Measurements from ENCODE around the gene SMARCA4. TPM values are rescaled to one million over a fixed set of nuclear protein-coding genes. Genes with fewer than 3 reads are reported as not detected.

Gene SMARCA4
- 100 to 1,000 TPM; 105 to 116 (median 114) TPM for total RNA-seq (2021; fragmentation: NEBNext Ultra II Directional; extraction: Animal tissue kit (Norgen Biotek cat#: 25700))
- long read RNA-seq, partial matches to known transcripts = 48 of 56 reads
- long read RNA-seq, other reads (novel, unspliced or antisense) = 4 of 56 reads

GRCh38 chr19:10960314-10961072 is at the start of gene SMARCA4:
SMARCA4 (plus strand) TSS chr19:10961030; CDS start chr19:10984152, 23,122 bp downstream.
- no peak for TF ChIP-seq CTCF (IDR thresholded peaks at IDR 0.05)
- H3K9me3 Mint-ChIP-seq = no peaks in the 10 kb centered on the region
- H3K4me3 Mint-ChIP-seq = peak within 1 kb of the TSS; percentile 94
- H3K4me1 Mint-ChIP-seq (ENCODE audit: low read depth) = peaks cover 22% of the 10 kb centered on the region
- no peaks in the 10 kb centered on the region; the same call in 1 of the 2 replicates for H3K27me3 Mint-ChIP-seq (ENCODE audit: insufficient read depth)
- peak; percentile 92 for DNase-seq
- peak within 1 kb of the TSS; percentile 91 for H3K27ac Mint-ChIP-seq
- H3K36me3 Mint-ChIP-seq (ENCODE audit: low read depth) = peaks cover 5% of the 10 kb centered on the region; the same call in 1 of the 2 replicates

GRCh38 chr19:10911579-10912363 is 49.1 kb upstream of the SMARCA4 start:
- Mint-ChIP-seq H3K9me3 (no peaks in the 10 kb centered on the region), H3K4me1 (ENCODE audit: low read depth) (peaks cover 18% of the 10 kb centered on the region), H3K4me3 (no peak overlapping the region), H3K27me3 (ENCODE audit: insufficient read depth) (no peaks in the 10 kb centered on the region; the same call in 1 of the 2 replicates), H3K36me3 (ENCODE audit: low read depth) (peaks cover 5% of the 10 kb centered on the region; the same call in 1 of the 2 replicates), H3K27ac (no peak overlapping the region; the same call in 1 of the 2 replicates)
- DNase-seq = no peak
- no peak for TF ChIP-seq CTCF (IDR thresholded peaks at IDR 0.05)

GRCh38 chr19:10912619-10913018 is 48.2 kb upstream of the SMARCA4 start:
- Mint-ChIP-seq H3K4me1 (ENCODE audit: low read depth) (peaks cover 18% of the 10 kb centered on the region), H3K27me3 (ENCODE audit: insufficient read depth) (no peaks in the 10 kb centered on the region; the same call in 1 of the 2 replicates), H3K9me3 (no peaks in the 10 kb centered on the region), H3K27ac (no peak overlapping the region), H3K4me3 (no peak overlapping the region), H3K36me3 (ENCODE audit: low read depth) (peaks cover 5% of the 10 kb centered on the region; the same call in 1 of the 2 replicates)
- no peak for DNase-seq
- TF ChIP-seq CTCF (IDR thresholded peaks at IDR 0.05) = no peak

GRCh38 chr19:10913716-10914340 is 47.0 kb upstream of the SMARCA4 start:
- H3K27me3 Mint-ChIP-seq (ENCODE audit: insufficient read depth) = peaks cover 3% of the 10 kb centered on the region; the same call in 1 of the 2 replicates
- DNase-seq = no peak
- H3K4me1 Mint-ChIP-seq (ENCODE audit: low read depth) = peaks cover 18% of the 10 kb centered on the region
- no peak overlapping the region for H3K4me3 Mint-ChIP-seq
- no peak overlapping the region for H3K27ac Mint-ChIP-seq
- peaks cover 5% of the 10 kb centered on the region; the same call in 1 of the 2 replicates for H3K36me3 Mint-ChIP-seq (ENCODE audit: low read depth)
- no peak for TF ChIP-seq CTCF (IDR thresholded peaks at IDR 0.05)
- H3K9me3 Mint-ChIP-seq = no peaks in the 10 kb centered on the region

Data from HFFc6 (cell line).